DMS53 treated with DMSO at 0.1 percent for 48 hours (cell line): ENCODE data around the gene ALKBH3.

Experiments
- DNase-seq: peaks from one replicate; lab custom pipeline; 2025; ENCODE audit not compliant: unreplicated experiment; lab: John Stamatoyannopoulos, UW

Gene ALKBH3

DNA sequence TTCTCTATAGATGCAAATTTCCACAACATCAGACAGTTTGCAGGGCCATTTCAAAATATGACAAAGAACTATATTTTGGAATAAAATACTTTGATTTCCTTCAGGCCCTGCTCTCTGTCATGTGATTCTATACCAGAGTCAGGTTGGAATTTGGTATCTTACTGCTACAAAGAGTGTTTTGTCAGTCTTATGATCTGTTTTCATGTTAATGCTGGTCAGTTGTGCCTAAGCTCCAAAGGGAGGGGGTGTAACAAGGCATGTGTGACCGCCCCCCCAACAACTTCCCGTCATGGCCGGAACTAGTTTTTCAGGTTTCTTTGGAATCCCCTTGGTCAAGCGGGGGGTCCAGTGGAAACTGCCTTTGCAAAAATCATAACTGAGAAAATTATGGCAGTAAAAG, 76.9 kb downstream of the ALKBH3 start:
- DNase-seq = no peak

DNA sequence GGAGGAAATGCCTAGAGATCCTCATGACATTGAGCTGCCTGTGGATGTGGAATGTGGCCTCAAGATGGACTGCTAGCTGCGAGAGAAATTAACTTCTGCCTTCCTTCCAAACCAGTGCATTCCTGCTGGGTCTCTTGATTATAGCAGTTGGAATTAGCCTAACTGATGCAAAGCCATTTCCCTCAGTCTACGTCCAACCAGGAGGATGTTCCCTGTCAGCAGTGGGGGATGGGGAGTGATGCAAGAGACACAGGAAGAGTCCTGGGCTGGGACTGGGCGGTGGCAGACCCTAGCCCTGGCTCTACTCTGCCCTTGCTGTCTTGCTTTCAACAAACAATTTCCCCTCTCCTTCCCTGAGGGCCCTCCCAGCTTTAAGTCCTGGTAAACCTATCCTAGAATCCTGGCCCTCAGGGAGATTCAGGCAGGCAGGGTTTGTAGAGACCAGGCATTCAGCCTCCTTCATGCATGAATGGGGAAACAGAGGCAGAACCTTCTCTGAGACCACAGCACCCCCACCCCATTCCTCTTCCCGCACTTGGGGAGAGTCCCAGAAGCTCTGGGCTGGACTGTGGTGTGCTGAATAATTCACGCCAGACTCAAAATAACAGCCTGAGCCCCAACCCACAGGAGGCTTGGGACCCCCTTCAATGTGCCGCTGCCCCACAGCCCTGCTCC, 78.8 kb downstream of the ALKBH3 start:
- no peak for DNase-seq

DNA sequence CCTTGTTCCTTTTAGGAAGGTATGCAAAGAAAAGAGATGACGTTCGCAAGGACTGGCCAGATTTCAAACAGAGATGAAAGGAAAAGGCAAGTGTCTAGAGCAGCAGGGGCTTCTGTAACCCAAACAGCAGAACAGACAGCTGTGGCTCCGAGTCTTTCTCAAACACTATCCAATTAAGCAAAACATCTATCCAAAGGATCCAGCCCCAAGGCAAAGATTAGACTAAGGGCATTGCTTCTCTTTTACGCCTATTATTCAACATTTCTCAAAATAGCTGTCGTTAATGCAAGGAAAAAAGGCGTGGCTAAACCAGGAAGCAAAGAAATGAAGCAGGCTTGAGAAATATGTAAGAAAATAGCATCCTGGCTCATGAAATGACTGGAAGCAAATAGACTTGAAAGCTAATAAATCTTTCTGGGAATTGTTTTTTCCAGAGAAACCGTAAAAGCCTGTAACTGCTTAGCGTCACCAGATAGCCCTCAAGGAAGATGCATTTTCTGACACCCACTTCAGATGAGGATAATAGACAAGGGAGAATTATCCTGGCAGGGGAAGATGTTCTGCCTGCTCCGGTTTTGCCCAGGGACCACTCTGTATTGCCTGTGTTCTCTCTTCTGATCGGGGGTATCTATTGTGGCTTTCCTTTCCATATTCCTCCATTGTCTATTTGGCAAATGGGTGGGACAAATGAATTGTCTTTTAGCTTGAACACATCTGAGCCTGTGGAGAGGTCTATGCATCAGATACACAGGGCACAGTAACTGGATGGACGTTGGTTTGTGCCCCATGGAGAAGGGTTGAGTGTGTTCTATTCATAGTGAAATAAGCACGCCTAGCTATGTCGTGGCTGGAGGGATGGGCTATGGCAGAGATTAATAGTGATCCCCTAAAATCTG, 82.0 kb downstream of the ALKBH3 start:
- no peak for DNase-seq

DNA sequence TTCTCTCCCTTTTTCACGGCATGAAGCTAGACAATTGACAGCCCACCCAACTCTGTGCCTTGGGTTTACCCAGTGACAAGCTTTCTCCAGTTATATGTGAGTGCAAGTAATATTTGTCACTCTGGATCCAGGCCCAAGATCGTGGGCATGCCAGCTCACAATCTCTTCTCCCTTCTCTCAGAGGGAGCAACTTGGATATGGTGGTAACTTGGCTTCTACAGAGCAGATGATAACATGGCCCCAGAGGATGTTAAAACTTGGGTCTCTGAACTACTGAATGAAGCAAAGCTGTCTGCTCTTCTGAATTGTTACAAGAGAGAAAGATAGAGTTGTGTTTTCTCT, 82.6 kb downstream of the ALKBH3 start:
- no peak for DNase-seq

DNA sequence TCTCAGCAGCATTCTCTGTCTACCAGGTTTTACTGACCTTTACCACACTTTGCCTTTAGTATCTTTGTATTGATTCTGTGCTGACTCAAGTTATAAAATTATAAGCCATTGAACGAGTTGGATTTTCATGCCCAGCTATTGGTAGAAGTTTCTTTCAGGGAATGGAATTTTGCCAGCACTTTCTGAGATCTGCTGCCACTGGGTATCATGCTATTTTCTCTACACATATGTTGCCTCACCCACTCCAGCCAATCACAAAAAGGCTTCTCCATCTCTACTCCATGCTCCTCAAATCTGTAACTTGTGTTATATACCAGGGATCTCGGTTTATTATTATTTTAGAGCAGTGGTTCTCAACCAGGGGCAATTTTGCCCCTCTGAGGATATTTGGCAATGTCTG, 87.0 kb downstream of the ALKBH3 start:
- DNase-seq = no peak

DNA sequence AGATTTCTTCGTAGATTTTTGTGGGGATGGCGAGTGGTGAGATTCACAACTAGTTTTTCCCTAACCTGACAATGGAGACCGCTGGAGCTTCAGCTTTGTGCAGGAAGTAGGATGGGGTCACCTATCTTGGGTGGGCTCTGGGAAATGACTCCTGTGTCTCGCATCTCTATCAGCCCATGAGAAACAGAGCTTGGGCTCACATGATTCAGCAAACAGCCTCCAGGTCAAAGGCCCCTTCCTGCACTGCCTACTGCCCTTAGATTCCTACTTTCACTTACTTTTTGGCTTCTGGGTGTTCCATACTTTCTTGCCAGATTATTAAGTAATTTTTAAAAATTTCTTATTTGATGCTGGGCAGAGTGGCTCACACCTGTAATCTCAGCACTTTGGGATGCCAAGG, 88.1 kb downstream of the ALKBH3 start:
- DNase-seq = no peak

DNA sequence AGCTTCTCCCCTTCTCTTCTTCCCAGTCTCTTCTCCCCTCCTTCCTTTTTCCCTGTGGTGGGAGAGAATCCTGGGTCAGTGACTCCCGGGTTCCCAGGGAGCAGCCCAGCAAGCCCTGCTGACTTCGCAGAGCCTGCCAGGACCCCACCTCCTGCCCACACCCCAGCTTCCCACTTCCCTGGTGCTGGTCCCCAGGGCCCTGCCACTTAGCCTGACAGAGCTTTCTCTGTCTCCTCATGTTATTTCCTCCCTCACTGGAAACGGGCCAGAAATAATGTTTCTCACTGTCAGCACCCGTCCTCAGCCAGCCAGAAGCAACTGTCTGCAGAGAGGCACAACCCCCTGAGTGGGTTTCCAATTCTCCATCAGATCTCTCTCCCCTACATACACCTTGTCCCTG, 88.9 kb downstream of the ALKBH3 start:
- DNase-seq = no peak
